ENCODE data around the gene UBE2L3. TPM values are rescaled to one million over a fixed set of nuclear protein-coding genes. Genes with fewer than 3 reads are reported as not detected.
A peak's percentile ranks its signal among the peaks of the same experiment; 100 is the strongest.
"Not testable (repeated sequence)": the region's sequence is repeated elsewhere in the genome, so short reads cannot be mapped to it uniquely, and the experiment has no call there.

UBE2L3 gene
- total RNA-seq, 4 donors from 2014 or later, result 40.5 to 94.4 (median 60.0) TPM

GRCh38 chr22:21641417-21641788, 73.9 kb downstream of the UBE2L3 start:
- WGBS, 2 donors (ENCODE audit: low coverage in 1 of 2), result 10% methylated on average over 6 of the region's 9 CpGs; no CpG with 5 or more reads in 1 of the 2 donors
- Histone ChIP-seq H3K36me3 (peaks cover 0 to 16% of the 10 kb centered on the region in 2 donors), H3K27ac (peak overlapping the region in 3 of 4 donors; percentile 71 to 84 (median 82)), H3K4me1 (peaks cover 0 to 28% (median 18%) of the 10 kb centered on the region in 3 donors), H3K4me3 (peak overlapping the region; percentile 15 to 79), H3K27me3 (no peaks in the 10 kb centered on the region), H3K9me3 (no peaks in the 10 kb centered on the region)
- peak; percentile 20 for ATAC-seq
- TF ChIP-seq CTCF (IDR thresholded peaks at IDR 0.05), result peak in 3 of 4 experiments; percentile 24 to 58 (median 41)
- TF ChIP-seq POLR2AphosphoS5 (IDR thresholded peaks at IDR 0.05), result no peak
- TF ChIP-seq POLR2A (IDR thresholded peaks at IDR 0.05), result no peak

GRCh38 chr22:21641789-21642583, 74.5 kb downstream of the UBE2L3 start, which contains the start of gene SDF2L1:
Gene SDF2L1 (plus strand): TSS chr22:21642302. CDS start chr22:21642337, 35 bp downstream.
- H3K9me3 ChIP-seq, result no peaks in the 10 kb centered on the region
- peaks cover 0 to 34% (median 18%) of the 10 kb centered on the region in 3 donors for H3K4me1 ChIP-seq
- WGBS, 2 donors (ENCODE audit: low coverage in 1 of 2), result no CpG with 5 or more reads among the region's 76 CpGs
- H3K36me3 ChIP-seq, result peaks cover 0 to 16% of the 10 kb centered on the region in 2 donors
- TF ChIP-seq CTCF (IDR thresholded peaks at IDR 0.05) (peak in 3 of 4 experiments; percentile 20 to 63 (median 29)), POLR2A (IDR thresholded peaks at IDR 0.05) (peak; percentile 63 to 76), EP300 (IDR thresholded peaks at IDR 0.05) (no peak), POLR2AphosphoS5 (IDR thresholded peaks at IDR 0.05) (peak; percentile 30)
- H3K4me3 ChIP-seq, result peak within 1 kb of the TSS; percentile 64 to 79
- H3K27ac ChIP-seq, result peak within 1 kb of the TSS; percentile 3 to 84 (median 76)
- ATAC-seq, result peak; percentile 100
- H3K27me3 ChIP-seq, result no peaks in the 10 kb centered on the region

- H3K4me3 ChIP-seq, result peak overlapping the region; percentile 64 to 79
- H3K9me3 ChIP-seq, result no peaks in the 10 kb centered on the region
- peak overlapping the region; percentile 3 to 84 (median 76) for H3K27ac ChIP-seq
- H3K36me3 ChIP-seq, result peaks cover 0 to 16% of the 10 kb centered on the region in 2 donors
- ATAC-seq, result no peak
- no peaks in the 10 kb centered on the region for H3K27me3 ChIP-seq
- H3K4me1 ChIP-seq, result peaks cover 0 to 35% (median 18%) of the 10 kb centered on the region in 3 donors
- TF ChIP-seq CTCF (IDR thresholded peaks at IDR 0.05), result peak in 3 of 4 experiments; percentile 22 to 53 (median 30)
- no peak for TF ChIP-seq EP300 (IDR thresholded peaks at IDR 0.05)
- no peak for TF ChIP-seq POLR2A (IDR thresholded peaks at IDR 0.05)
- no peak for TF ChIP-seq POLR2AphosphoS5 (IDR thresholded peaks at IDR 0.05)
- 0% methylated on average over 8 of the region's 56 CpGs; no CpG with 5 or more reads in 1 of the 2 donors for WGBS, 2 donors (ENCODE audit: low coverage in 1 of 2)
These were observed 75.3 kb downstream of the UBE2L3 start for GRCh38 chr22:21642584-21643448.

- H3K9me3 ChIP-seq, result no peaks in the 10 kb centered on the region
- WGBS, 2 donors (ENCODE audit: low coverage in 1 of 2), result 79 to 83% methylated on average over 7 to 13 of the region's 22 CpGs
- H3K36me3 ChIP-seq, result peaks cover 0 to 17% of the 10 kb centered on the region in 2 donors
- TF ChIP-seq CTCF (IDR thresholded peaks at IDR 0.05), result no peak
- no peak for TF ChIP-seq POLR2AphosphoS5 (IDR thresholded peaks at IDR 0.05)
- TF ChIP-seq EP300 (IDR thresholded peaks at IDR 0.05), result no peak
- TF ChIP-seq POLR2A (IDR thresholded peaks at IDR 0.05), result no peak
- H3K4me3 ChIP-seq, result no peak overlapping the region
- H3K27ac ChIP-seq, result no peak overlapping the region
- peaks cover 0 to 35% (median 18%) of the 10 kb centered on the region in 3 donors for H3K4me1 ChIP-seq
- no peaks in the 10 kb centered on the region for H3K27me3 ChIP-seq
- ATAC-seq, result no peak
These were observed 76.2 kb downstream of the UBE2L3 start for GRCh38 chr22:21643533-21644357.

- Histone ChIP-seq H3K36me3 (peaks cover 0 to 20% of the 10 kb centered on the region in 2 donors), H3K4me1 (peaks cover 0 to 35% (median 18%) of the 10 kb centered on the region in 3 donors)
- not testable (repeated sequence) for H3K27me3 ChIP-seq, H3K27ac ChIP-seq, ATAC-seq, H3K4me3 ChIP-seq, H3K9me3 ChIP-seq
- 83% methylated on average over 2 of the region's 6 CpGs; no CpG with 5 or more reads in 1 of the 2 donors for WGBS, 2 donors (ENCODE audit: low coverage in 1 of 2)
These were observed 78.0 kb downstream of the UBE2L3 start for GRCh38 chr22:21645513-21645912.

All from gastroesophageal sphincter (tissue), 4 donors.